ENCODE data around the gene RPH3AL.
A peak's percentile ranks its signal among the peaks of the same experiment; 100 is the strongest.
"Not testable (repeated sequence)": the region's sequence is repeated elsewhere in the genome, so short reads cannot be mapped to it uniquely, and the experiment has no call there.

Gene RPH3AL

GRCh38 chr17:199806-200545 lies 152.6 kb downstream of the RPH3AL start:
- DNase-seq (ENCODE audit: low spot score) = no peak
- ChIA-PET CTCF (interaction anchor here (1.0 kb wide), 1 partner anchor 28 kb away, joined by 3 read pairs; no protein-coding TSS in a partner anchor), POLR2A (ENCODE audit: low non-redundant PET) (no interaction called here)
- no peak for TF ChIP-seq CTCF (conservative IDR thresholded peaks at IDR 0.05; ENCODE audit: low read depth)
- peak overlapping the region; percentile 26 for H3K27ac ChIP-seq

- CTCF ChIA-PET = interaction anchor here (1.0 kb wide), 1 partner anchor 29 kb away, joined by 3 read pairs; no protein-coding TSS in a partner anchor
Observed at GRCh38 chr17:199191-199604, 153.4 kb downstream of the RPH3AL start.

GRCh38 chr17:198225-198624 lies 154.4 kb downstream of the RPH3AL start:
- DNase-seq (ENCODE audit: low spot score); CTCF ChIA-PET; POLR2A ChIA-PET (ENCODE audit: low non-redundant PET); H3K27ac ChIP-seq: not testable (repeated sequence)

More at GRCh38 chr17:199191-199604, 153.4 kb downstream of the RPH3AL start:
- H3K27ac ChIP-seq = no peak overlapping the region
- POLR2A ChIA-PET (ENCODE audit: low non-redundant PET) = no interaction called here
- DNase-seq (ENCODE audit: low spot score) = no peak
- TF ChIP-seq CTCF (conservative IDR thresholded peaks at IDR 0.05; ENCODE audit: low read depth) = no peak

GRCh38 chr17:197352-197751 lies 155.3 kb downstream of the RPH3AL start:
- ChIA-PET POLR2A (ENCODE audit: low non-redundant PET) (no interaction called here), CTCF (no interaction called here)
- DNase-seq (ENCODE audit: low spot score) = no peak
- TF ChIP-seq CTCF (conservative IDR thresholded peaks at IDR 0.05; ENCODE audit: low read depth) = no peak
- no peak overlapping the region for H3K27ac ChIP-seq

- CTCF ChIA-PET = no interaction called here
- H3K27ac ChIP-seq = no peak overlapping the region
- POLR2A ChIA-PET (ENCODE audit: low non-redundant PET) = no interaction called here
- no peak for TF ChIP-seq CTCF (conservative IDR thresholded peaks at IDR 0.05; ENCODE audit: low read depth)
- no peak for DNase-seq (ENCODE audit: low spot score)
Observed at GRCh38 chr17:194828-195602, 157.6 kb downstream of the RPH3AL start.

GRCh38 chr17:193841-194806 lies 158.5 kb downstream of the RPH3AL start:
- ChIA-PET CTCF (interaction anchor here (0.6 kb wide), 2 partner anchors 193 to 864 kb away, joined by 3 to 5 read pairs; no protein-coding TSS in a partner anchor), POLR2A (ENCODE audit: low non-redundant PET) (no interaction called here)
- H3K27ac ChIP-seq = no peak overlapping the region
- TF ChIP-seq CTCF (conservative IDR thresholded peaks at IDR 0.05; ENCODE audit: low read depth) = no peak
- DNase-seq (ENCODE audit: low spot score) = no peak
